Spleen (tissue), 11 donors: Measurements from ENCODE around the gene LYZL2. TPM values are rescaled to one million over a fixed set of nuclear protein-coding genes. Genes with fewer than 3 reads are reported as not detected.
A peak's percentile ranks its signal among the peaks of the same experiment; 100 is the strongest.

ENCODE experiments used
- DNase-seq: peaks from one replicate; pipeline ENCODE4 v3.0.0-alpha.2; 2020
- H3K27ac ChIP-seq, 8 donors: fragments of 200-600 bp; sonication (generic) in 7 of 8; 1 replicate in 4 of 8; 2 replicates in 4 of 8; pipeline versions ENCODE4 v1.5.0 to v1.8.0; 2016 to 2021; ENCODE audit warnings: inconsistent platforms in 4 of 8, mild to moderate bottlenecking in 4 of 8, moderate library complexity in 1 of 8
- H3K27me3 ChIP-seq, 7 donors: fragments of 200-600 bp; sonication (generic) in 6 of 7; replicated peaks in 1 of 7; 1 replicate in 4 of 7; 2 replicates in 3 of 7; pipeline versions ENCODE4 v1.5.0 to v1.8.0; 2016 to 2021; ENCODE audit warnings: inconsistent platforms in 3 of 7, mild to moderate bottlenecking in 1 of 7
- H3K36me3 ChIP-seq, 6 donors: fragments of 200-600 bp; sonication (generic) in 5 of 6; 1 replicate in 4 of 6; 2 replicates in 2 of 6; pipeline versions ENCODE4 v1.5.0 to v1.8.0; 2016 to 2021; ENCODE audit warnings: inconsistent platforms in 2 of 6
- H3K4me1 ChIP-seq, 6 donors: fragments of 200-600 bp; sonication (generic) in 5 of 6; 1 replicate in 3 of 6; 2 replicates in 3 of 6; pipeline versions ENCODE4 v1.5.0 to v1.8.0; 2016 to 2021; ENCODE audit warnings: inconsistent platforms in 3 of 6
- H3K4me3 ChIP-seq, 8 donors: fragments of 200-600 bp; sonication (generic) in 7 of 8; 1 replicate in 4 of 8; 2 replicates in 4 of 8; pipeline versions ENCODE4 v1.5.0 to v1.8.0; 2016 to 2021; ENCODE audit warnings: inconsistent platforms in 4 of 8, mild to moderate bottlenecking in 4 of 8, moderate library complexity in 2 of 8
- H3K9me3 ChIP-seq, 8 donors: fragments of 200-600 bp; sonication (generic) in 7 of 8; 1 replicate in 4 of 8; 2 replicates in 4 of 8; pipeline versions ENCODE4 v1.5.0 to v1.8.0; 2016 to 2021; ENCODE audit warnings: inconsistent platforms in 4 of 8
- POLR2A ChIP-seq, 3 donors: fragments of 450-650 bp; IDR thresholded peaks; one replicate each; pipeline ENCODE4 v1.5.1; 2017; ENCODE audit warnings: antibody characterized with exemption in 3 of 3, mild to moderate bottlenecking in 1 of 3
- POLR2AphosphoS5 ChIP-seq, 3 donors: sonication (generic); formaldehyde crosslinking; IDR thresholded peaks; one replicate each; pipeline ENCODE4 v1.5.1; 2017; ENCODE audit warnings: antibody characterized with exemption in 3 of 3
- WGBS, 5 donors: extraction: QIAGEN DNeasy Blood & Tissue Kit in 3 of 5; methylation state at CpG; one replicate each; pipeline versions ENCODE4 v1.1.5 to v1.1.7; 2013 to 2018; 5-methylcytosine and 5-hydroxymethylcytosine counted together
- intact Hi-C: fragments of 100-400 bp; cut with DNase I; formaldehyde crosslinking; loops from one replicate; pipeline ENCODE4 v1.15.0; 2023; ENCODE audit warnings: low total_unique reads
- polyA plus RNA-seq, 3 donors: library from polyadenylated mRNA; stranded (reverse); fragments of 200-250 nt; gene quantifications; one replicate each; pipeline ENCODE4 v1.2.1, GENCODE V29; 2013
- total RNA-seq, 7 donors: library from RNA; depleted of rRNA in 3 of 7; stranded (reverse); fragments of >200 nt in 3 of 7; fragmentation: NEBNext Ultra II Directional in 4 of 7; extraction: Animal tissue kit (Norgen Biotek cat#: 25700) in 4 of 7; gene quantifications; one replicate each; pipeline versions ENCODE4 v1.1.0 to v1.2.1, GENCODE V29; 2016 to 2021
- TF ChIP-seq, protein P1 (sequence below), 11 experiments: fragments of 200-600 bp in 7 of 11; fragments of 450-650 bp in 4 of 11; sonication (generic) in 4 of 11; IDR thresholded peaks in 8 of 11; conservative IDR thresholded peaks in 3 of 11; 1 replicate in 7 of 11; 2 replicates in 4 of 11; pipeline versions ENCODE4 v1.4.0 to v1.8.0; 2016 to 2021; ENCODE audit warnings: antibody characterized with exemption in 11 of 11, inconsistent platforms in 4 of 11, mild to moderate bottlenecking in 1 of 11
- donor health status: healthy with polysubstance abuse.
- donor health status: DM: no; HTN: no; CAD: no; lungs with moderate emphysema.
- donor health status: DM: no; HTN: no; CAD: no.
- donor health status: Bipolar disorder and iron deficiency.
- donor health status: healthy.
- donor health status: DM: no; HTN: no; CAD: no.
- donor health status: DM: yes; HTN: yes; CAD: no.

LYZL2 gene
- total and polyA plus RNA-seq, 10 donors, result not detected

DNA sequence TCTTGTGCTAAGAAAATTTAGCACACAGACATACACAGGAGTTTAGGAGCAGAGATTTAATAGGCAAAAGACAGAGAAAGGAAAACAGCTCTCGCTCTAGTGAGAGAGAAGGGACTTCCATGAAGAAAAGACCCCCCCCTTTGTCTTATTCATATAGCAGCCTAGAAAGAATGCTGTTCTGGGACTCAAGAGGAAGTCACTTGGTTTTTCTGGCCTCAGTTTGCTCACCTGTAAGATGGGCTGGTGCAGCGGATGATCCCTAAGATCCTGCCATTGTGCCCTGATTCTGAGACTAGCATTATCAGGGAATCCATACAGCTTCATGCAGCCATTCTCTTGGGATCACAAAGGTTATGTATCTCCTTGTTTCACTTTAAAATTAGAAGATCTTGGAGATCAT lies 42.7 kb downstream of the LYZL2 start:
- no peak for DNase-seq
- Histone ChIP-seq H3K27me3 (no peaks in the 10 kb centered on the region), H3K4me3 (no peak overlapping the region), H3K9me3 (no peaks in the 10 kb centered on the region), H3K4me1 (peaks cover 7 to 64% (median 39%) of the 10 kb centered on the region in 6 donors), H3K27ac (peak overlapping the region in 4 of 8 donors; percentile 39 to 70 (median 55)), H3K36me3 (no peaks in the 10 kb centered on the region)
- 93 to 100% (median 98%) methylated on average over 2 of the region's 2 CpGs for WGBS, 5 donors
- intact Hi-C loops, result loop anchor here (10.0 kb wide), 1 partner anchor 52 kb away; no protein-coding TSS in a partner anchor
- TF ChIP-seq, protein P1, sequence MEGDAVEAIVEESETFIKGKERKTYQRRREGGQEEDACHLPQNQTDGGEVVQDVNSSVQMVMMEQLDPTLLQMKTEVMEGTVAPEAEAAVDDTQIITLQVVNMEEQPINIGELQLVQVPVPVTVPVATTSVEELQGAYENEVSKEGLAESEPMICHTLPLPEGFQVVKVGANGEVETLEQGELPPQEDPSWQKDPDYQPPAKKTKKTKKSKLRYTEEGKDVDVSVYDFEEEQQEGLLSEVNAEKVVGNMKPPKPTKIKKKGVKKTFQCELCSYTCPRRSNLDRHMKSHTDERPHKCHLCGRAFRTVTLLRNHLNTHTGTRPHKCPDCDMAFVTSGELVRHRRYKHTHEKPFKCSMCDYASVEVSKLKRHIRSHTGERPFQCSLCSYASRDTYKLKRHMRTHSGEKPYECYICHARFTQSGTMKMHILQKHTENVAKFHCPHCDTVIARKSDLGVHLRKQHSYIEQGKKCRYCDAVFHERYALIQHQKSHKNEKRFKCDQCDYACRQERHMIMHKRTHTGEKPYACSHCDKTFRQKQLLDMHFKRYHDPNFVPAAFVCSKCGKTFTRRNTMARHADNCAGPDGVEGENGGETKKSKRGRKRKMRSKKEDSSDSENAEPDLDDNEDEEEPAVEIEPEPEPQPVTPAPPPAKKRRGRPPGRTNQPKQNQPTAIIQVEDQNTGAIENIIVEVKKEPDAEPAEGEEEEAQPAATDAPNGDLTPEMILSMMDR (IDR thresholded peaks at IDR 0.05 in 8 of 11, conservative IDR thresholded peaks at IDR 0.05 in 3 of 11), result no peak
- TF ChIP-seq POLR2AphosphoS5 (IDR thresholded peaks at IDR 0.05) (no peak), POLR2A (IDR thresholded peaks at IDR 0.05) (no peak)

DNA sequence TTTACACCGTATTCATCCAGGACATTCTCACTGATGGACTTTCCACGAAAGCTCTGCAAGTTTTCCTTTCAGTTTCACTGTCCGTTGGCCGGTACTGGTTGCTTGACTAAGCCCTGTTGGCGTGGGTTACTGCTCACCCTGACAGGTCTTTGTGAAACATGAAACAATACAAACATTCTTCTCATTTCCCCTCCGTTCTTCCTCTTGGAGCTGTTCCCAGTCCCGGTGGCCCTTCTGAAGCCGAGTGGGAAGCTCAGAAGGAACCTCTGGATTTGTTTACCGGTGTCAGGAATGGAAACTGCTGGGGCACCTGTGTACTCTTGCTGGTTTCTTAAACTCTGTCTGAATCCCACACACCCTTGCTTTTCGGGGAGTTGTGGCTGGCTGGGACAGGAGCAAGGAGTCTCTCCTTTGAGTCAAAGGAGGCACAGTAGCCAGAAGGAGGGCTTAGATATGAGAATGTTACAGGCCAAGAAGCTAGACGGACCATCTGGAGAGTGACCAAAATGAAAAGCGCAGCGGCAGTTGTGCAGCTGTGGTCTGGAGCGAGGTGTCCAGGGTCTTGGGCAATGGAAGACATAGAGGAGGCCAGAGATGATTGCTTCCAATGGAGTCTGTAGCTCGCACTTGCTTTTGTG lies 45.7 kb downstream of the LYZL2 start:
- intact Hi-C loops, result loop anchor here (10.0 kb wide), 1 partner anchor 49 kb away; no protein-coding TSS in a partner anchor
- H3K27me3 ChIP-seq, result no peaks in the 10 kb centered on the region
- H3K4me3 ChIP-seq, result peak overlapping the region in 5 of 8 donors; percentile 5 to 62 (median 23)
- no peaks in the 10 kb centered on the region for H3K36me3 ChIP-seq
- no peak for DNase-seq
- WGBS, 5 donors, result 28 to 37% (median 34%) methylated on average over 15 of the region's 15 CpGs
- TF ChIP-seq, protein P1 (IDR thresholded peaks at IDR 0.05 in 8 of 11, conservative IDR thresholded peaks at IDR 0.05 in 3 of 11), result no peak
- TF ChIP-seq POLR2AphosphoS5 (IDR thresholded peaks at IDR 0.05), result peak in 1 of 3 donors; percentile 47
- TF ChIP-seq POLR2A (IDR thresholded peaks at IDR 0.05), result no peak
- H3K9me3 ChIP-seq, result no peaks in the 10 kb centered on the region
- H3K4me1 ChIP-seq, result peaks cover 7 to 57% (median 38%) of the 10 kb centered on the region in 6 donors
- peak overlapping the region; percentile 66 to 86 (median 78) for H3K27ac ChIP-seq

DNA sequence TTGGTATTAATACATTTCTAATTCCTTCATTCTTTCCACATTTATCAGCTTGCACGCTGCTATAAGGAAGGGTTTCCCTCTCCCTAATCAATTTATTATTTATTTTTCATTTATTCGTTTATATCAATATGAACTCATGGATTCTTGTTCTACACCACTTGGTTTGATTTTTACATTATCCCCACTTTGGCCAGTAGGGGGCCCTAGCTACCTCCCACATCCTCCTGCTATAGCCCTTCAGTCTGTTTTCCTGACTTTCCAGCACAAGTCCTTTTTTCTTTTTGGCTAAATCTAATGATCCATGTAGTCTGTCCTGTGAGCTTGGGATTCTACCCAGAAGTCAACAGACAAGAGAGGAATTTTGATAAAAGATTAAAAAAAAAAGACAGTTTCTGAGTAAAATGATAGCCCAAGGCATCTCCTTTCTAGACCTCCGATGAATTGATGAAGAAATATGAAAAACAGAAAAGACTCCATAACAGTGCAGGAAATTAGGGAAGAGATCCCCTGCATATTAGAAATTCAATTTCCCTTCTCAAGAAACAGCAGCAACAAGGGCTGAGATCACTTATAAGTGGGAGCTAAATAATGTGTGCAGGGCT lies 47.7 kb downstream of the LYZL2 start:
- Histone ChIP-seq H3K4me3 (no peak overlapping the region), H3K36me3 (no peaks in the 10 kb centered on the region), H3K4me1 (peaks cover 0 to 39% (median 27%) of the 10 kb centered on the region in 6 donors), H3K9me3 (no peaks in the 10 kb centered on the region), H3K27me3 (no peaks in the 10 kb centered on the region), H3K27ac (peak overlapping the region in 1 of 8 donors; percentile 82)
- TF ChIP-seq, protein P1 (IDR thresholded peaks at IDR 0.05 in 8 of 11, conservative IDR thresholded peaks at IDR 0.05 in 3 of 11), result peak; percentile 47 to 81 (median 69)
- TF ChIP-seq POLR2AphosphoS5 (IDR thresholded peaks at IDR 0.05), result no peak
- intact Hi-C loops, result loop anchor here (10.0 kb wide), 1 partner anchor 47 kb away; no protein-coding TSS in a partner anchor
- WGBS, 5 donors, result 35 to 41% (median 40%) methylated on average over 3 of the region's 3 CpGs
- no peak for DNase-seq

DNA sequence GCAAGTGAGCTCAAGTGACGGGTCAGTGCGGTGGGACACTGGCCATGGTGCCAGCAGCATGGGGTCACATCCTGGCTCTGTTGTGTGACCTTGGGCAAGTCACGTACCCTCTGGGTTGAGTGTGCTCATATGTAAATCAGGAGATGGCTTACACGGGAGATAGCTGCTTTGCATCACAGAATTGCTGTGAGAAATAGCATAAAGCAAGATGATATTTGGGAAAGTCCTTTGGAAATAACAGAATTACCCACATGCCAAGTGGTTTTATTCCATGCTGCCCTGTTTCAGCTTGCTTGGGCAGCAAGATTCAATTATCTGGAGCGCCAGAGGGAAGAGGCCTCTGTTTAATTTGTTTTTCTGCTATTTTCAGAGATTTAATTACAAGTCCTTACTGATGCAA lies 48.9 kb downstream of the LYZL2 start:
- no peak overlapping the region for H3K4me3 ChIP-seq
- H3K9me3 ChIP-seq, result no peaks in the 10 kb centered on the region
- intact Hi-C loops, result loop anchor here (10.0 kb wide), 1 partner anchor 46 kb away; no protein-coding TSS in a partner anchor
- TF ChIP-seq, protein P1 (IDR thresholded peaks at IDR 0.05 in 8 of 11, conservative IDR thresholded peaks at IDR 0.05 in 3 of 11), result no peak
- no peak for TF ChIP-seq POLR2AphosphoS5 (IDR thresholded peaks at IDR 0.05)
- no peak for TF ChIP-seq POLR2A (IDR thresholded peaks at IDR 0.05)
- H3K36me3 ChIP-seq, result no peaks in the 10 kb centered on the region
- DNase-seq, result no peak
- 63 to 89% (median 74%) methylated on average over 5 of the region's 5 CpGs for WGBS, 5 donors
- H3K4me1 ChIP-seq, result peaks cover 0 to 33% (median 25%) of the 10 kb centered on the region in 6 donors
- no peak overlapping the region for H3K27ac ChIP-seq
- no peaks in the 10 kb centered on the region for H3K27me3 ChIP-seq
